ENCODE results near the gene SRF.

Gene SRF

GRCh38 chr6:43171707-43172103 lies 636 bp downstream of the SRF start:
- in situ Hi-C loops (cut with MboI; ENCODE audit: low sequenced_read_pairs, unreplicated experiment), result no loop called here
- DNase-seq (ENCODE audit: low spot score), result no peak
- TF ChIP-seq CTCF (IDR thresholded peaks at IDR 0.05; ENCODE audit: borderline replicate concordance, control extremely low read depth, extremely low read depth, insufficient read depth, missing control alignments), result no peak

- in situ Hi-C loops (cut with MboI; ENCODE audit: low sequenced_read_pairs, unreplicated experiment), result no loop called here
- DNase-seq (ENCODE audit: low spot score), result peak; percentile 53
- no peak for TF ChIP-seq CTCF (IDR thresholded peaks at IDR 0.05; ENCODE audit: borderline replicate concordance, control extremely low read depth, extremely low read depth, insufficient read depth, missing control alignments)
Measured at GRCh38 chr6:43172104-43173007, 1.3 kb downstream of the SRF start.

- DNase-seq (ENCODE audit: low spot score), result no peak
- no peak for TF ChIP-seq CTCF (IDR thresholded peaks at IDR 0.05; ENCODE audit: borderline replicate concordance, control extremely low read depth, extremely low read depth, insufficient read depth, missing control alignments)
- in situ Hi-C loops (cut with MboI; ENCODE audit: low sequenced_read_pairs, unreplicated experiment), result no loop called here
Measured at GRCh38 chr6:43173591-43174262, 2.7 kb downstream of the SRF start.

GRCh38 chr6:43174263-43175112 lies 3.4 kb downstream of the SRF start:
- in situ Hi-C loops (cut with MboI; ENCODE audit: low sequenced_read_pairs, unreplicated experiment), result no loop called here
- peak; percentile 98 for DNase-seq (ENCODE audit: low spot score)
- peak; percentile 19 for TF ChIP-seq CTCF (IDR thresholded peaks at IDR 0.05; ENCODE audit: borderline replicate concordance, control extremely low read depth, extremely low read depth, insufficient read depth, missing control alignments)

GRCh38 chr6:43175676-43176422 lies 4.8 kb downstream of the SRF start:
- in situ Hi-C loops (cut with MboI; ENCODE audit: low sequenced_read_pairs, unreplicated experiment), result no loop called here
- no peak for DNase-seq (ENCODE audit: low spot score)

More at GRCh38 chr6:43175676-43176422, 4.8 kb downstream of the SRF start:
- TF ChIP-seq CTCF (IDR thresholded peaks at IDR 0.05; ENCODE audit: borderline replicate concordance, control extremely low read depth, extremely low read depth, insufficient read depth, missing control alignments), result no peak

All from GM13976 (cell line).